ENCODE data around the gene BCAP29. TPM values are rescaled to one million over a fixed set of nuclear protein-coding genes. Genes with fewer than 3 reads are reported as not detected.

The BCAP29 gene
- total RNA-seq, 1 experiment from 2014 or later: 17.6 TPM

GRCh38 chr7:107642501-107642900 lies 62.5 kb downstream of the BCAP29 start:
- DNase-seq: no peak
- no TSS peak for BruUV-seq (replicated peaks)
- no peak overlapping the region for H3K4me3 Mint-ChIP-seq (ENCODE audit: low read depth, unreplicated experiment)
- H3K9me3 Mint-ChIP-seq (ENCODE audit: low read depth, unreplicated experiment): no peaks in the 10 kb centered on the region
- TF ChIP-seq CTCF (IDR thresholded peaks at IDR 0.05; ENCODE audit: unreplicated experiment): no peak
- H3K4me1 Mint-ChIP-seq (ENCODE audit: low read depth, unreplicated experiment): no peaks in the 10 kb centered on the region
- H3K36me3 Mint-ChIP-seq (ENCODE audit: insufficient read depth, unreplicated experiment): no peaks in the 10 kb centered on the region
- intact Hi-C loops (cut with micrococcal nuclease; ENCODE audit: unreplicated experiment): no loop called here
- CTCF ChIA-PET: no interaction called here
- peaks cover 57% of the 10 kb centered on the region for H3K27me3 Mint-ChIP-seq (ENCODE audit: unreplicated experiment)
- no peak overlapping the region for H3K27ac Mint-ChIP-seq (ENCODE audit: unreplicated experiment)

- CTCF ChIA-PET: no interaction called here
- Mint-ChIP-seq H3K9me3 (ENCODE audit: low read depth, unreplicated experiment) (no peaks in the 10 kb centered on the region), H3K36me3 (ENCODE audit: insufficient read depth, unreplicated experiment) (no peaks in the 10 kb centered on the region), H3K27me3 (ENCODE audit: unreplicated experiment) (peaks cover 48% of the 10 kb centered on the region), H3K4me1 (ENCODE audit: low read depth, unreplicated experiment) (no peaks in the 10 kb centered on the region), H3K4me3 (ENCODE audit: low read depth, unreplicated experiment) (no peak overlapping the region), H3K27ac (ENCODE audit: unreplicated experiment) (no peak overlapping the region)
- TF ChIP-seq CTCF (IDR thresholded peaks at IDR 0.05; ENCODE audit: unreplicated experiment): no peak
- no peak for DNase-seq
- intact Hi-C loops (cut with micrococcal nuclease; ENCODE audit: unreplicated experiment): no loop called here
- BruUV-seq (replicated peaks): no TSS peak
Observed at GRCh38 chr7:107643407-107643806, 63.4 kb downstream of the BCAP29 start.

GRCh38 chr7:107643938-107644308 lies 63.9 kb downstream of the BCAP29 start:
- H3K27ac Mint-ChIP-seq (ENCODE audit: unreplicated experiment): no peak overlapping the region
- DNase-seq: no peak
- H3K4me1 Mint-ChIP-seq (ENCODE audit: low read depth, unreplicated experiment): no peaks in the 10 kb centered on the region
- no TSS peak for BruUV-seq (replicated peaks)
- H3K36me3 Mint-ChIP-seq (ENCODE audit: insufficient read depth, unreplicated experiment): no peaks in the 10 kb centered on the region
- H3K27me3 Mint-ChIP-seq (ENCODE audit: unreplicated experiment): peaks cover 43% of the 10 kb centered on the region
- no peak for TF ChIP-seq CTCF (IDR thresholded peaks at IDR 0.05; ENCODE audit: unreplicated experiment)
- CTCF ChIA-PET: no interaction called here
- intact Hi-C loops (cut with micrococcal nuclease; ENCODE audit: unreplicated experiment): no loop called here
- H3K9me3 Mint-ChIP-seq (ENCODE audit: low read depth, unreplicated experiment): no peaks in the 10 kb centered on the region
- H3K4me3 Mint-ChIP-seq (ENCODE audit: low read depth, unreplicated experiment): no peak overlapping the region

- BruUV-seq (replicated peaks): no TSS peak
- no peaks in the 10 kb centered on the region for H3K36me3 Mint-ChIP-seq (ENCODE audit: insufficient read depth, unreplicated experiment)
- no peak for DNase-seq
- TF ChIP-seq CTCF (IDR thresholded peaks at IDR 0.05; ENCODE audit: unreplicated experiment): no peak
- no peak overlapping the region for H3K4me3 Mint-ChIP-seq (ENCODE audit: low read depth, unreplicated experiment)
- H3K27ac Mint-ChIP-seq (ENCODE audit: unreplicated experiment): no peak overlapping the region
- H3K9me3 Mint-ChIP-seq (ENCODE audit: low read depth, unreplicated experiment): peaks cover 2% of the 10 kb centered on the region
- intact Hi-C loops (cut with micrococcal nuclease; ENCODE audit: unreplicated experiment): no loop called here
- H3K27me3 Mint-ChIP-seq (ENCODE audit: unreplicated experiment): peaks cover 42% of the 10 kb centered on the region
- CTCF ChIA-PET: no interaction called here
- no peaks in the 10 kb centered on the region for H3K4me1 Mint-ChIP-seq (ENCODE audit: low read depth, unreplicated experiment)
Observed at GRCh38 chr7:107644309-107644974, 64.4 kb downstream of the BCAP29 start.
